Activated naive CD4-positive, alpha-beta T cell treated with anti-CD3 and anti-CD28 coated beads for 36 hours (primary cell): Measurements from ENCODE around the gene ITPR2. TPM values are rescaled to one million over a fixed set of nuclear protein-coding genes. Genes with fewer than 3 reads are reported as not detected.

ENCODE experiments used
- CTCF ChIA-PET: fragments of 350-600 bp; sonication (Branson Sonifier 250); formaldehyde crosslinking; loops from one replicate; lab custom pipeline; 2021; ENCODE audit warnings: antibody characterized with exemption; lab: Charles Lee
- DNase-seq: peaks from one replicate; pipeline ENCODE4 v3.0.0-alpha.2; 2020
- H3K27ac Mint-ChIP-seq: one replicate; pipeline ENCODE4 v1.8.0; 2021; ENCODE audit warnings: mild to moderate bottlenecking, mixed read lengths
- H3K27me3 Mint-ChIP-seq: one replicate; pipeline ENCODE4 v1.8.0; 2021; ENCODE audit warnings: low read depth, mixed read lengths
- H3K36me3 Mint-ChIP-seq: one replicate; pipeline ENCODE4 v1.8.0; 2021; ENCODE audit warnings: low read depth, mixed read lengths
- H3K4me1 Mint-ChIP-seq: one replicate; pipeline ENCODE4 v1.8.0; 2021; ENCODE audit warnings: low read depth, mixed read lengths
- H3K4me3 Mint-ChIP-seq: one replicate; pipeline ENCODE4 v1.8.0; 2021; ENCODE audit warnings: mild to moderate bottlenecking, moderate library complexity, mixed read lengths
- H3K9me3 Mint-ChIP-seq: one replicate; pipeline ENCODE4 v1.8.0; 2021; ENCODE audit warnings: mixed read lengths
- intact Hi-C: fragments of 100-400 bp; cut with micrococcal nuclease; formaldehyde crosslinking; loops from one replicate; pipeline ENCODE4 v1.15.1; 2023
- total RNA-seq, 2 experiments: library from RNA; stranded (reverse); gene quantifications; one replicate each; pipeline ENCODE4 v1.2.3, GENCODE V29; 2021

The ITPR2 gene
- total RNA-seq, 2 experiments from 2014 or later: 24.4 to 24.5 TPM

GRCh38 chr12:26566675-26567074 is 266.3 kb downstream of the ITPR2 start:
- Mint-ChIP-seq H3K27me3 (no peaks in the 10 kb centered on the region), H3K27ac (no peak overlapping the region), H3K4me3 (no peak overlapping the region), H3K36me3 (peaks cover 15% of the 10 kb centered on the region), H3K9me3 (no peaks in the 10 kb centered on the region), H3K4me1 (no peaks in the 10 kb centered on the region)
- CTCF ChIA-PET: no interaction called here
- no peak for DNase-seq
- intact Hi-C loops: no loop called here

DNA sequence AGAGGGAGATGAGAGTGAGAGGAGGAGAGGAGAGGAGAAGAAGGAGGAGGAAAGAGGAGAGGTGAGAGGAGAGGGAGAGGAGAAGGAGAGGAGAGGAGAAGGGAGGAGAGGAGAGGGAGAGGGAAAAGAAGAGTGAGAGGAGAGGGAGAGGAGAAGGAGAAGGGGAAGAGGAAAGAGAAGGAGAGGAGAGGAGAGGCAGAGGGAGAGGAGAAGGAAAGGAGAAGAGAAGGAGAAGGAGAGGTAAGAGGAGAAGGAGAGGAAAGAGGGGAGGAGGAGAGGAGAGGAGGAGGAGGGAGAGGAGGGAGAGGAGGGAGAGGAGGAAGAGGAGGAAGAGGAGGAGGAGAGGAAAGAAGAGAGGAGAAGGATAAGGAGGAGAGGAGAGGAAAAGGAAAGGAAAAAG is 266.8 kb downstream of the ITPR2 start:
- no peak for DNase-seq
- CTCF ChIA-PET: no interaction called here
- H3K27me3 Mint-ChIP-seq: no peaks in the 10 kb centered on the region
- H3K36me3 Mint-ChIP-seq: peaks cover 16% of the 10 kb centered on the region
- no peak overlapping the region for H3K27ac Mint-ChIP-seq
- no peaks in the 10 kb centered on the region for H3K9me3 Mint-ChIP-seq
- no peak overlapping the region for H3K4me3 Mint-ChIP-seq
- intact Hi-C loops: no loop called here
- no peaks in the 10 kb centered on the region for H3K4me1 Mint-ChIP-seq

DNA sequence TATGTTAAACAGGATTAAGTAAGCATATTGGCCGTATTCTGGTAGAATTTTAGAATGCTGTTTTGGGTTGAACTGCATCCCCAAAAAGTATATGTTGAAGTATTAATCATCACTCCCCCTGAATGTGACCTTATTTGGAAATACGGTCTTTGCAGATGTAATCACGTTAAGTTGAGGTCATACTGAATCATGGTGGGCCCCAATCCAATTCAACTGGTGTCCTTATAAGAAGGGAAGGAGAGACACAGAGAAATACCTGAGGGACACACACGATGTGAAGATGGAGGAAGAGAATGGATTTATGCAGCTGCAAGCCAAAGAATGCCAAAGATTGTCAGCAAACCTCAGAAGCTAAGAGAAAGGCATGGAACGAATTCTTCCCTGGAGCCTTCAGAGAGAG is 268.6 kb downstream of the ITPR2 start:
- CTCF ChIA-PET: no interaction called here
- Mint-ChIP-seq H3K9me3 (no peaks in the 10 kb centered on the region), H3K4me3 (no peak overlapping the region), H3K36me3 (peaks cover 16% of the 10 kb centered on the region), H3K27me3 (no peaks in the 10 kb centered on the region), H3K27ac (no peak overlapping the region), H3K4me1 (no peaks in the 10 kb centered on the region)
- DNase-seq: no peak
- intact Hi-C loops: no loop called here

GRCh38 chr12:26563552-26563951 is 269.4 kb downstream of the ITPR2 start:
- intact Hi-C loops: no loop called here
- Mint-ChIP-seq H3K27ac (no peak overlapping the region), H3K27me3 (no peaks in the 10 kb centered on the region), H3K9me3 (no peaks in the 10 kb centered on the region), H3K36me3 (peaks cover 16% of the 10 kb centered on the region), H3K4me3 (no peak overlapping the region), H3K4me1 (no peaks in the 10 kb centered on the region)
- CTCF ChIA-PET: no interaction called here
- no peak for DNase-seq

DNA sequence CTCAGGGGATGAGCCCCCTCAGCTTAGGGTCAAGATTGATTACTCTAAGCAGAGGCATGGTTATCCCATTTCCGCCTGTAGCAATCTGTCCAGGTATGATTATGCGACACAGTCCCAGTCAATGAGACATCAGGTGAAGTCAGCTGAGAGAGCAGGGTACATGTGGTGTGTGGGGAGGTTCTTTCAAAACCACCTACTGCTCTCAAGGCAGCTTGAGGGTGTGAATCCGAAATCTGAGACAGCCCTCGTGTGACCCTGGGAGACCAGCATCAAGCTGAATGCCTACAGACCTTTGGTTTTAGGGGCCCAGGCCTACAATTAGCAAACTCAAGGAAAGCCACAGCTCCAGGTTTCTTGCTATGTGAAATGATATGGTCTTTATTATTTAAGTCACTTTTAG is 275.7 kb downstream of the ITPR2 start:
- intact Hi-C loops: no loop called here
- no peaks in the 10 kb centered on the region for H3K9me3 Mint-ChIP-seq
- CTCF ChIA-PET: no interaction called here
- H3K4me1 Mint-ChIP-seq: no peaks in the 10 kb centered on the region
- H3K36me3 Mint-ChIP-seq: peaks cover 22% of the 10 kb centered on the region
- H3K4me3 Mint-ChIP-seq: no peak overlapping the region
- no peak for DNase-seq
- H3K27ac Mint-ChIP-seq: no peak overlapping the region
- no peaks in the 10 kb centered on the region for H3K27me3 Mint-ChIP-seq

- Mint-ChIP-seq H3K36me3 (peaks cover 18% of the 10 kb centered on the region), H3K27me3 (no peaks in the 10 kb centered on the region), H3K4me1 (no peaks in the 10 kb centered on the region), H3K27ac (no peak overlapping the region), H3K4me3 (no peak overlapping the region), H3K9me3 (no peaks in the 10 kb centered on the region)
- DNase-seq: no peak
- CTCF ChIA-PET: interaction anchor here (0.6 kb wide), 1 partner anchor 41 kb away, joined by 3 read pairs; no protein-coding TSS in a partner anchor
- intact Hi-C loops: no loop called here
These were observed 276.1 kb downstream of the ITPR2 start for GRCh38 chr12:26556916-26557315.

- Mint-ChIP-seq H3K36me3 (peaks cover 17% of the 10 kb centered on the region), H3K4me1 (no peaks in the 10 kb centered on the region), H3K27ac (no peak overlapping the region), H3K4me3 (no peak overlapping the region), H3K27me3 (no peaks in the 10 kb centered on the region), H3K9me3 (no peaks in the 10 kb centered on the region)
- DNase-seq: no peak
- CTCF ChIA-PET: interaction anchor here (0.6 kb wide), 1 partner anchor 1346 kb away, joined by 3 read pairs; no protein-coding TSS in a partner anchor
- intact Hi-C loops: no loop called here
These were observed 277.9 kb downstream of the ITPR2 start for GRCh38 chr12:26555139-26555538.

- Mint-ChIP-seq H3K36me3 (peaks cover 17% of the 10 kb centered on the region), H3K27ac (no peak overlapping the region), H3K4me3 (no peak overlapping the region), H3K27me3 (no peaks in the 10 kb centered on the region), H3K9me3 (no peaks in the 10 kb centered on the region), H3K4me1 (no peaks in the 10 kb centered on the region)
- CTCF ChIA-PET: no interaction called here
- DNase-seq: no peak
- intact Hi-C loops: no loop called here
These were observed 278.7 kb downstream of the ITPR2 start for GRCh38 chr12:26554332-26554731.

DNA sequence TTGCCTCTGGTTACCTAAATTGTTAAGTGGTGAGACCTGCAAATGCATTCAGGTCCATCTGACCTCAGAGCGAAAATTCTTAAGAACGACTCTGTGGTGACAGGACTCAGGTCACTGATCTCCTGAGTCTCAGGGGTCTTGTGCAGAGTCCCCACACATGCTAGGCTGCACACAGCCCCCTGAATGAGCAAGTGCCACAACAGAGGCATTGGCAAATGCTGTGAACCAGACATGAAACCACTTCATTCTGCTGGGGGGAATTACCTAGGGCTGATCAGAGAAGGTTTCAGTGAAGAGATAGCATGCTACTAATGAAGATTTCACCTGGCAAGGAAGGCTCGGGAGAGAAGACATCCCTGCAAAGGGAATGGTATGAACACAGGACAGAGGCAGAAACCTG is 281.6 kb downstream of the ITPR2 start:
- H3K36me3 Mint-ChIP-seq: peaks cover 36% of the 10 kb centered on the region
- CTCF ChIA-PET: interaction anchor here (1.5 kb wide), 1 partner anchor 21 kb away, joined by 3 read pairs; no protein-coding TSS in a partner anchor
- intact Hi-C loops: no loop called here
- no peak overlapping the region for H3K4me3 Mint-ChIP-seq
- H3K9me3 Mint-ChIP-seq: peaks cover 2% of the 10 kb centered on the region
- H3K27me3 Mint-ChIP-seq: no peaks in the 10 kb centered on the region
- no peak for DNase-seq
- no peaks in the 10 kb centered on the region for H3K4me1 Mint-ChIP-seq
- no peak overlapping the region for H3K27ac Mint-ChIP-seq

- Mint-ChIP-seq H3K4me3 (no peak overlapping the region), H3K36me3 (peaks cover 34% of the 10 kb centered on the region), H3K27ac (no peak overlapping the region), H3K4me1 (no peaks in the 10 kb centered on the region), H3K9me3 (peaks cover 4% of the 10 kb centered on the region), H3K27me3 (no peaks in the 10 kb centered on the region)
- no peak for DNase-seq
- intact Hi-C loops: no loop called here
- CTCF ChIA-PET: no interaction called here
These were observed 284.8 kb downstream of the ITPR2 start for GRCh38 chr12:26548227-26548626.

DNA sequence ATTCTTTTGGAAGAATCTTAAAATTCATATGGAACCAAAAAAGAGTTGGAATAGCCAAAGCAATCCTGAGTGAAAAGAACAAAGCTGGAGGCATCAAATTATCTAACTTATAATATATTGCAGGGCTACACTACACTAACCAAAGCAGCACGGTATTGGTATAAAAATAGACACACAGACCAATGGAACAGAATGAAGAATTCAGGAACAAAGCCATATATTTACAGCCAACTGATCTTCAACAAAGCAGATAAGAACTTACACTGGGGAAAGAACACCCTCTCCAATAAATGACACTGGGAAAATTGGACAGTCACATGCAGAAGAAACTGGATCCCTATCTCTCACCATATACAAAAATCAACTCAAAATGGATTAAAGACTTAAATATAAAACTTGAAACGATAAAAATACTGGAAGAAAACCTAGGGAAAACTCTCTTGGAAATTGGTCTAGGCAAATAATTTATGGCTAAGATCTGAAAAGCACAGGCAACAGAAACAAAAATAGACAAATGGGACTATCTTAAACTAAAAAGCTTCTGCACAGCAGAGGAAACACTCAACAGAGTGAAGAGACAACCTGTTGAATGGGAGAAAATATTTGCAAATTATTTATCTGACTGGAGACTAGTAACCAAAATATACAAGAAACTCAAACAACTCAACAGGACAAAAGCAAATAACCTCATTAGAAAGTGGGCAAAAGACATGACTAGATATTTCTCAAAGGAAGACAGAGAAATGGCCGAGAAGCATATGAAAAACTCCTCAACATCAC is 286.3 kb downstream of the ITPR2 start:
- CTCF ChIA-PET: no interaction called here
- no peak overlapping the region for H3K4me3 Mint-ChIP-seq
- intact Hi-C loops: no loop called here
- H3K36me3 Mint-ChIP-seq: peaks cover 33% of the 10 kb centered on the region
- H3K4me1 Mint-ChIP-seq: no peaks in the 10 kb centered on the region
- H3K27me3 Mint-ChIP-seq: no peaks in the 10 kb centered on the region
- DNase-seq: no peak
- peaks cover 4% of the 10 kb centered on the region for H3K9me3 Mint-ChIP-seq
- no peak overlapping the region for H3K27ac Mint-ChIP-seq

GRCh38 chr12:26539131-26539530 is 293.9 kb downstream of the ITPR2 start:
- Mint-ChIP-seq H3K4me3 (no peak overlapping the region), H3K9me3 (no peaks in the 10 kb centered on the region), H3K4me1 (no peaks in the 10 kb centered on the region), H3K27me3 (no peaks in the 10 kb centered on the region), H3K27ac (no peak overlapping the region), H3K36me3 (peaks cover 10% of the 10 kb centered on the region)
- CTCF ChIA-PET: interaction anchor here (0.7 kb wide), 1 partner anchor 20 kb away, joined by 3 read pairs; no protein-coding TSS in a partner anchor
- DNase-seq: no peak
- intact Hi-C loops: no loop called here

- Mint-ChIP-seq H3K27me3 (no peaks in the 10 kb centered on the region), H3K4me3 (no peak overlapping the region), H3K27ac (no peak overlapping the region), H3K4me1 (no peaks in the 10 kb centered on the region), H3K9me3 (no peaks in the 10 kb centered on the region), H3K36me3 (peaks cover 15% of the 10 kb centered on the region)
- no peak for DNase-seq
- intact Hi-C loops: no loop called here
- CTCF ChIA-PET: interaction anchor here (0.6 kb wide), 1 partner anchor 136 kb away, joined by 4 read pairs; no protein-coding TSS in a partner anchor
These were observed 295.3 kb downstream of the ITPR2 start for GRCh38 chr12:26537651-26538050.
